Measurements from ENCODE around the gene UBE2D4.
"Not testable (repeated sequence)": the region's sequence is repeated elsewhere in the genome, so short reads cannot be mapped to it uniquely, and the experiment has no call there.

UBE2D4 gene

DNA sequence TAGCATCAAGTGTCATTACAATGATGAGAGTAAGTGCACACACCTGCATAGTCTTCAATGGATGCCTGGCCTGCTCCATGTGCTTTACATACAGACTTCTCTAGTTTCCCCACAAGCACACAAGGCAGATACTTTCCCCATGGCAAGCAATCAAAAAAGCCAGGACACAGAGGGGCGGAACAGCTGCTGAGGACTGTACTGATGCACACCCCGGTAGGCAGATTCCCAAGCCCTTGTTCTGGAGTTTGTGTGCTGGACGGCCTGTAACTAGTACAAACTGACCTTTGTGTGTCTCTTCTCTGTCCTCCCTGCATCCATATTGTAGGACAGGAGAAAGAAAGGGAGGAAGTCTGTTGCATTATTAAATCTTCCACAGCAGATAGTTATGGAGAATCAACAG lies 25.8 kb downstream of the UBE2D4 start:
- TF ChIP-seq, protein P1, sequence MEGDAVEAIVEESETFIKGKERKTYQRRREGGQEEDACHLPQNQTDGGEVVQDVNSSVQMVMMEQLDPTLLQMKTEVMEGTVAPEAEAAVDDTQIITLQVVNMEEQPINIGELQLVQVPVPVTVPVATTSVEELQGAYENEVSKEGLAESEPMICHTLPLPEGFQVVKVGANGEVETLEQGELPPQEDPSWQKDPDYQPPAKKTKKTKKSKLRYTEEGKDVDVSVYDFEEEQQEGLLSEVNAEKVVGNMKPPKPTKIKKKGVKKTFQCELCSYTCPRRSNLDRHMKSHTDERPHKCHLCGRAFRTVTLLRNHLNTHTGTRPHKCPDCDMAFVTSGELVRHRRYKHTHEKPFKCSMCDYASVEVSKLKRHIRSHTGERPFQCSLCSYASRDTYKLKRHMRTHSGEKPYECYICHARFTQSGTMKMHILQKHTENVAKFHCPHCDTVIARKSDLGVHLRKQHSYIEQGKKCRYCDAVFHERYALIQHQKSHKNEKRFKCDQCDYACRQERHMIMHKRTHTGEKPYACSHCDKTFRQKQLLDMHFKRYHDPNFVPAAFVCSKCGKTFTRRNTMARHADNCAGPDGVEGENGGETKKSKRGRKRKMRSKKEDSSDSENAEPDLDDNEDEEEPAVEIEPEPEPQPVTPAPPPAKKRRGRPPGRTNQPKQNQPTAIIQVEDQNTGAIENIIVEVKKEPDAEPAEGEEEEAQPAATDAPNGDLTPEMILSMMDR (IDR thresholded peaks at IDR 0.05; ENCODE audit: low read depth, low read length) = no peak
- no peak for DNase-seq (ENCODE audit: extremely low read depth, low read depth)

DNA sequence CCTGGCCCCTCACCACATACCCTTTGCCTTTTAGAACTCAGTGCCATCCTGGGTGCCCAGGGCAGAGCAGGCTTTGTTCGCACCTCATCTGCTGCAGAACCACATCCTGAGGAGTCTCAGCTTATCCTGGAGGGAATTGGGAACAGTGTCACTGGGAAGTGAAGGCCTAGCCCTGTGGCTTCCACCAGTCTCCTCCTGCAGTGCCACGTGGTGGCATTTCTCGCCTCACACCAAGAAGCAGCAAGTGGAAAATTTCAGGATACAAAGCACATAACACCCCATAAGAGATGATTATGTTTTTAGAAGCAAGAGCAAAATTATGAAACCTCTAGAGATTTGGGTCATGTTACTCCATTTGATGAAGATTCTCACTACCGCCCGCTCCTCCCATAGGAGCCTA lies 26.8 kb downstream of the UBE2D4 start:
- DNase-seq (ENCODE audit: extremely low read depth, low read depth) = no peak
- TF ChIP-seq, protein P1 (IDR thresholded peaks at IDR 0.05; ENCODE audit: low read depth, low read length) = no peak

DNA sequence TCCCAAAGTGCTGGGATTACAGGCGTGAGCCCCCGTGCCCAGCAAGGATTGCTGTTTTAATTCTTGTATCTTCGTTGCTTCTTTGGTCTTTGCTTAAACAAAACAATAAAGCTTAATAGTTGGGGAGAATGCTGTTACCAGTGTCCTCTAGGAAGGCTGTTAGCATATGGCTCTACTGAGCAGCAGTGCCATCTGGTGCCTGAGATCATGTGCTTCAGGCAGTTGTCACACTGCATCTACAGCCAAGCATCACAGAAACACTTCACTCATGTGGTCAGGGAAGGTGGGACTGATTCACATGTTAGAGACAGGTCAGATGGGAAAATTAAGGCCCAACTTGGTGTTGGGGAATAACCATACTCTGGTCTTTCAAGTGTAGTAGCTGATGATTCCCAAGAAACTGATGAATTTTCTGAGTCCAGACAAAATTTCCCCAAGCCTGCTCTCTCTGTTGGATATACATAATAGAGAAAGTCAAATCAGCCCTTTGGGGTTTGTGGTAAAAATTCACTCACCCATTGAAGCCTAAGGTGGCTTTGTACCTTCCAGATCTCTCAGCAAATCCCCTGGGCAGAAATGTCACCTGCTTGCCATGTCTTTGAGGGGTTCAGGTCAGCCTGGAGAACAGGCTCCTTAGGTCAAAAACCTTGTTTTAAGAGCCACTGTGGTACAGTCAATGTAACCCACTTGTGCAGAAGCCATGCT lies 28.4 kb downstream of the UBE2D4 start:
- DNase-seq (ENCODE audit: extremely low read depth, low read depth) = peak; percentile 8
- TF ChIP-seq, protein P1 (IDR thresholded peaks at IDR 0.05; ENCODE audit: low read depth, low read length) = peak; percentile 57

DNA sequence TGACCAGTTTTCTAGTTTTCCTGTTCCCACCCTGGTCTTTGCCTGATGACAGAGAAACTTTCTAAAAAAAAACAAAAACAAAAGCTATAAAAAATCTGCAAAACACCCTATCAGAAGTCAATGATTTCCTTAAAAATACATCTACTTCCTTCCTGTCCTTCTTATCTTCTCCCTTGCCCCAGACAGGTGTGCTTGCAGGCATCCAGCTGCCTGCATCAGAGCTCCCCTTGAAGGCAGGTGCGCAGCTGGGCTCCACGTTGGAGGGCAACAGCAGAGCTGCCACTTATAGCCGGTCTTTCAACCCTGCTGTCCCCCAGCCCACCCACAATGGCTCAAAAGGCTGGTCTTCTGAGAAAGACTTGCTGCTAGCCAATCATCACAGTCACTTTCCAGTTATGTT lies 29.8 kb downstream of the UBE2D4 start:
- TF ChIP-seq, protein P1 (IDR thresholded peaks at IDR 0.05; ENCODE audit: low read depth, low read length) = no peak
- no peak for DNase-seq (ENCODE audit: extremely low read depth, low read depth)

DNA sequence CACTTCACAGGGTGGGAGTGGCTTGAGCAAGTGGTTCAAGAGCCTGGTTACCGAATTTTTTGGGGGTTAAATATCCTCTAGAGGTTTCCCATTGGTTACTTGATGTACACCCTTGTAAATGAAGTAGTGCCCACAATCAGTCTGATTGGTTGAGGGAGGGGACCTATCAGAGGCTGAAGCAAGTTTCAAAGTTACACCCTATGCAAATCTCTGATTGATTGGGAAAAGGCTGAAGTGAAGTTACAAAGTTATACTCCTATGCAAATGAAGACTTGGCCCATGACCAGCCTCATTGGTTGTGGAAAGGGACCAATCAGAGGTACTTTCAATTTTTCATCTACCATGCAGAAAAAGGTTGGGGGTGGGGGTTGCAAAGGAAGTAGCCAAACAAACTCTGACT lies 34.7 kb downstream of the UBE2D4 start:
- no peak for DNase-seq (ENCODE audit: extremely low read depth, low read depth)
- TF ChIP-seq, protein P1 (IDR thresholded peaks at IDR 0.05; ENCODE audit: low read depth, low read length) = no peak

DNA sequence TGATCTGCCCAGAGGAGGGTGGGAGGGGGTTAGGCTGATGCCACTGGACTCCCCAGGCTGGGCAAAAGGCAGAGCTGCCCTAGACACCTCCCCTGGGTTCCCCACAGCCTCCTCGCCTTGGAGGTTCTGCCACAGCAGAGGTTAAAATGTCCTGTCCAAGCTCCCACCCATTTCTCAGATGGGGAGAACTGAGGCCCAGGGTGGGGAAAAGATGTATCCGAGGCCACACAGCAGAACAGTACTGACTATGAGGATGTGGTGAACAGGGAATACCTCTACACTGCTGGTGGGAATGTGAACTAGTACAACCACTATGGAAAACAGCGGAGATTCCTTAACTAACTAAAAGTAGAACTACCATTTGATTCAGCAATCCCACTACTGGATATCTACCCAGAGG lies 40.2 kb downstream of the UBE2D4 start:
- DNase-seq (ENCODE audit: extremely low read depth, low read depth) = not testable (repeated sequence)

DNA sequence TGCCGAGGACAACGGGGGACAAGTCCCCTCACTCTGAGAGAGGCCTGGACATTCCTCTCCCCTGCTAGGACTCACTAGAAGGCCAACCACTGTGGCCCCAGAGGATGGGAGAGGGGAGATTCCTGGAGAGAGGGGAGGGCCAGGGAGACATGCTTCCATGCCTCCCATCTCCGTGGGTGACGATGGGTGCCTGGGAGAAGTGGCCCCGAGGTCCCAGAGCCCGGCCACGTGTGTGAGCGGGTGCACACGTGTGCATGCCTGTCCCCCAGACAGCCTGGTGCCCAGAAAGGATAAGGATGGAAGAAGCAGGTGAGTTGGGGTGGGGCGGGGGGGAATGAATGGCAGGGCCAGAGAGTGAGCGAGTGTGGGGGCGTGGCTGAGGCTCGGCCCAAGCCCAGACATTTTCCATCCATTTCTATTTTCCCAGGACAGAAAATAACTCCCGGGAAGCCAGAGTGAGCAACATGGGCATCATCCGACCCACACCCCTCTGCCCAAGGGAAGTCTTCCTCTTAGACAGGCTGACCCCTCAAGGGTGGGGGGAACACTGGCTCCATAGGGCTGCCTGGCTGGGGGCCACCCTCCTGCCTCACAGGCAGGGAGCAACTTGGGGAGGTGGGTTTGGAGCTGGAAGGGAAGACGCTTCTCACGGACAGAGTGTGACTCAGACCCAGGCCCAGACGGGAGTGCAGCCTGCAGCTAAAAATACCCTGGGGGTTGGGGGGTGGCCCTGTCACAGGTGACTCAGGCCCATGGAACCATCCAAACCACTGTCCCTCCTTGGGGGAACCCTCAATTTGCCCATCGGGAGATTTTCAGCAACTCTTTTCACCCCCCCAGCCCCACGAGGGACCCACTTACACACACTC lies 42.2 kb downstream of the UBE2D4 start:
- DNase-seq (ENCODE audit: extremely low read depth, low read depth) = not testable (repeated sequence)

DNA sequence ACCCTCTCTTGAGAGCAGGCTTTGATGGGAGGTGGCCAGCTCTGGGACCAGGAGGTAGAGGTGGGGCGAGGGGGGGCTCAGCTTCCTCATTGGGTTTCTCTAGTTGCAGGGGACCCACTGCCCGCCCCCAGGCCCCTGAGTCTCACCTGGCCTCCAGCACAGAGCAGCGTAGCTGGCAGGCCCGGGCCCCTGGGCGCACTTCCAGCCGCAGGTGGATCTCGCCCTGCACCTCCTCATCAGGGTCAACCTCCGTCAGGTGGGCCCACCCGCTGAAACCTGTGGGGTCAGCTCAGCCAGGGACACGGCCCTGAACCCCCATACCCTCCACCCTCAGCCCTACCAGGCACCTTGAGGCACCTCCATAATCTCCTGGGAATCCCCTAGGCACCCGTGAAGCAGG lies 43.4 kb downstream of the UBE2D4 start:
- not testable (repeated sequence) for DNase-seq (ENCODE audit: extremely low read depth, low read depth)

DNA sequence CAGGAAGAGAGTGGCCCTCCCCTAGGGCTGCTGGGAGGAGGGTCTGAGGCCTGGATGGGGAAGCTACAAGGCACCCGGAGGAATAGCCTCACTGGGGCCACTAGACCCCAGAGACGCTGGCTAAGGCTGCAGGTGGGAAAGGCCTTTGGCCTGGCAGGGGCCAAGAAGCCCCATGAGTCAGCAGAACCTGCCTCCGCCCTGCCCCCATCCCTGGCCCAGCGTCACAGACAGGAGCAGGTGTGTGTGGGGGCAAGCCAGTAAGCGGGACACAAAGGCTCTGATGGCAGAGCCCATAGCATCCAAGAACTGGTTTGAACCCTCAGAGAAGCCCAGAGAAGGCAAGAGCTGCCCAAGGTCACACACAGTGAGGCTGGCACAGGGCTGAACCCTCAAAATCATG lies 44.5 kb downstream of the UBE2D4 start:
- not testable (repeated sequence) for DNase-seq (ENCODE audit: extremely low read depth, low read depth)

DNA sequence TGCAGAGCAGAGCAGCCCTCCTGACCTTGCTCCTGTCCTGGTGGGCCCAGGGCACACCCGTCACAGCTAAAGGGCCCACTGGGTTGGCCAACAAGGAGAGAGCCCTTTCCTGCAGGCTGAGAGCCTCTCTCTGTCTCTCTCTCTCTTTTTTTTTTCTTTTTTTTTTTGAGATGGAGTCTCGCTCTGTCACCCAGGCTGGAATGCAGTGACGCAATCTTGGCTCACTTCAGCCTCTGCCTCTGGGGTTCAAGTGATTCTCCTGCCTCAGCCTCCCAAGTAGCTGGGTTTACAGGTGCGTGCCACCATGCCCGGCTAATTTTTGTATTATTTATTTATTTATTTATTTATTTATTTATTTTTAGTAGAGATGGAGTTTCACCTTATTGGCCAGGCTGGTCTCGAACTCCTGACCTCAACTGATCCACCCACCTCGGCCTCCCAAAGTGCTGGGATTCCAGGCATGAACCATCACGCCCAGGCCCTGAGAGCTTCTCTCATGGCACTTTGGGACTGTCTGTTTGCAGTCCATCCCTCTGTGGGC lies 47.9 kb downstream of the UBE2D4 start:
- not testable (repeated sequence) for DNase-seq (ENCODE audit: extremely low read depth, low read depth)

DNA sequence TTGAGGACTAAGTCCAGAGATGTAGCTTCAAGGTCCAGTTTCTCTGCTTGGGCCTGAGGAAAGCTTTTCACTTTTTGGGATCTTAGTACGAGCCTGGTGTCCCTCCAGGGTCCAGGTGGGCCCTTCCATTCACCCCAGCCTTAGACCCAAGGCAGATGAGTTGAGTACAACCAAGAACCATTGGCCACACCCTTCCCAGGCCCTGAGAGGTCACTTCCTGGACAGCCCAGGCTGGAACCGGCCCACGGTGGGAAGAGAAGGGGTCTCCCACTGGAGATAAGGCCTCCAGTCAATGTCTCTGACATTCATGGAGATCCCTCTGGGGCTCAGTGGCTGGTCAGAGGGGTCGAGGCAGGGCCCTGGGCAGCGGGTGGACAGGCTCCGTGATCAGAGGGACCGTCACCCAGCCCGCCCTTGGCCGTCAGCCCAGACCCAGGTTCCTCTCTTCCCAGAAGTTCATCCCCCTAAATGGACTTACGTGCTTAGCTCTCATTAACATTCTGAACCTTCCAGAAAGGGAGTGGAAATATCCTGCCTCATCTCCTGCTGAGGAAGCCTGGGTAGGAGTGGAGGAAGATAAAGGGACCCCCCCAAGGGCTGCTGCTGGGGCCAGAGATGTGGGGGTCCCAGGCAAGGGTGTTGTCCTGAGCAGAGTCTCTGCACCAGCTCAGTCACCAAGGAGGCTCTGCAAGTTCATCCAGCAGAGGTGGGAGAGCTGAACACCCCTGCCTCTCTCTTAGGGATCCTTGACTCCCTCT lies 48.7 kb downstream of the UBE2D4 start:
- DNase-seq (ENCODE audit: extremely low read depth, low read depth) = not testable (repeated sequence)
